HEK293 (cell line): ENCODE data around the gene LMBR1.

Source experiments
- BCL11A ChIP-seq: fragments of 450-650 bp; formaldehyde crosslinking; IDR thresholded peaks from 2 replicates; pipeline ENCODE4 v1.5.1; 2016; ENCODE audit warnings: low read depth, missing biosample characterization, missing genetic modification characterization
- GLI4 ChIP-seq: fragments of 450-650 bp; formaldehyde crosslinking; IDR thresholded peaks from 2 replicates; pipeline ENCODE4 v1.5.1; 2016; ENCODE audit warnings: missing biosample characterization, missing genetic modification characterization
- HOXA7 ChIP-seq: sonication (generic); formaldehyde crosslinking; IDR thresholded peaks from 2 replicates; pipeline ENCODE4 v1.8.1; 2022; ENCODE audit warnings: missing genetic modification reagents, borderline replicate concordance
- KLF1 ChIP-seq: fragments of 450-650 bp; formaldehyde crosslinking; IDR thresholded peaks from 2 replicates; pipeline ENCODE4 v1.5.1; 2016; ENCODE audit warnings: missing biosample characterization, missing genetic modification characterization
- KLF16 ChIP-seq: fragments of 450-650 bp; formaldehyde crosslinking; IDR thresholded peaks from 2 replicates; pipeline ENCODE4 v1.5.1; 2017; ENCODE audit warnings: missing biosample characterization, missing genetic modification characterization
- PRDM6 ChIP-seq: fragments of 450-650 bp; formaldehyde crosslinking; IDR thresholded peaks from 2 replicates; pipeline ENCODE4 v1.5.1; 2017; ENCODE audit warnings: missing biosample characterization, missing genetic modification characterization
- ZBTB26 ChIP-seq: fragments of 450-650 bp; formaldehyde crosslinking; optimal IDR thresholded peaks from 2 replicates; pipeline ENCODE3; 2016; ENCODE audit warnings: missing biosample characterization, mild to moderate bottlenecking, missing genetic modification characterization
- ZBTB49 ChIP-seq: fragments of 450-650 bp; formaldehyde crosslinking; IDR thresholded peaks from 2 replicates; pipeline ENCODE4 v1.5.1; 2016; ENCODE audit warnings: missing biosample characterization, missing genetic modification characterization, low read depth
- ZBTB6 ChIP-seq: fragments of 450-650 bp; formaldehyde crosslinking; IDR thresholded peaks from 2 replicates; pipeline ENCODE4 v1.5.1; 2017; ENCODE audit warnings: missing biosample characterization, missing genetic modification characterization
- ZNF10 ChIP-seq: fragments of 450-650 bp; formaldehyde crosslinking; IDR thresholded peaks from 2 replicates; pipeline ENCODE4 v1.5.1; 2017; ENCODE audit warnings: missing biosample characterization, missing genetic modification characterization
- ZNF121 ChIP-seq: fragments of 450-650 bp; formaldehyde crosslinking; IDR thresholded peaks from 2 replicates; pipeline ENCODE4 v1.5.1; 2016; ENCODE audit warnings: missing biosample characterization, missing genetic modification characterization
- ZNF148 ChIP-seq: fragments of 450-650 bp; formaldehyde crosslinking; IDR thresholded peaks from 2 replicates; pipeline ENCODE4 v1.5.0; 2017; ENCODE audit warnings: missing biosample characterization, missing genetic modification characterization, borderline replicate concordance
- ZNF157 ChIP-seq: fragments of 450-650 bp; formaldehyde crosslinking; IDR thresholded peaks from 2 replicates; pipeline ENCODE4 v1.5.1; 2016; ENCODE audit warnings: missing biosample characterization, missing genetic modification characterization
- ZNF239 ChIP-seq: fragments of 450-650 bp; formaldehyde crosslinking; IDR thresholded peaks from 2 replicates; pipeline ENCODE4 v1.5.1; 2016; ENCODE audit warnings: missing biosample characterization, missing genetic modification characterization
- ZNF302 ChIP-seq: fragments of 450-650 bp; formaldehyde crosslinking; IDR thresholded peaks from 2 replicates; pipeline ENCODE4 v1.5.1; 2016; ENCODE audit warnings: missing biosample characterization, missing genetic modification characterization, low read depth
- ZNF416 ChIP-seq: fragments of 450-650 bp; formaldehyde crosslinking; IDR thresholded peaks from 2 replicates; pipeline ENCODE4 v1.5.1; 2016; ENCODE audit warnings: missing biosample characterization, missing genetic modification characterization
- ZNF488 ChIP-seq: fragments of 450-650 bp; formaldehyde crosslinking; IDR thresholded peaks from 2 replicates; pipeline ENCODE4 v1.5.1; 2016; ENCODE audit warnings: missing biosample characterization, missing genetic modification characterization
- ZNF585B ChIP-seq: fragments of 450-650 bp; formaldehyde crosslinking; IDR thresholded peaks from 2 replicates; pipeline ENCODE4 v1.5.1; 2016; ENCODE audit warnings: missing biosample characterization, missing genetic modification characterization
- ZNF621 ChIP-seq: fragments of 450-650 bp; formaldehyde crosslinking; IDR thresholded peaks from 2 replicates; pipeline ENCODE4 v1.5.1; 2017; ENCODE audit warnings: missing biosample characterization, missing genetic modification characterization
- ZNF629 ChIP-seq: fragments of 450-650 bp; formaldehyde crosslinking; IDR thresholded peaks from 2 replicates; pipeline ENCODE4 v1.5.1; 2017; ENCODE audit warnings: missing biosample characterization, missing genetic modification characterization
- ZNF704 ChIP-seq: fragments of 450-650 bp; formaldehyde crosslinking; IDR thresholded peaks from 2 replicates; pipeline ENCODE4 v1.5.1; 2016; ENCODE audit warnings: missing biosample characterization, missing genetic modification characterization
- ZNF707 ChIP-seq: fragments of 450-650 bp; formaldehyde crosslinking; IDR thresholded peaks from 2 replicates; pipeline ENCODE4 v1.5.1; 2016; ENCODE audit warnings: missing biosample characterization, missing genetic modification characterization
- ZSCAN18 ChIP-seq: fragments of 450-650 bp; formaldehyde crosslinking; IDR thresholded peaks from 2 replicates; pipeline ENCODE4 v1.5.1; 2016; ENCODE audit warnings: missing biosample characterization, missing genetic modification characterization
- ZSCAN23 ChIP-seq: fragments of 450-650 bp; formaldehyde crosslinking; IDR thresholded peaks from 2 replicates; pipeline ENCODE4 v1.5.1; 2016; ENCODE audit warnings: missing biosample characterization, missing genetic modification characterization
- ZSCAN30 ChIP-seq: fragments of 450-650 bp; IDR thresholded peaks from 2 replicates; pipeline ENCODE4 v1.5.1; 2018; ENCODE audit warnings: missing biosample characterization, mild to moderate bottlenecking, missing genetic modification characterization, moderate library complexity
- ZSCAN4 ChIP-seq: fragments of 450-650 bp; formaldehyde crosslinking; IDR thresholded peaks from 2 replicates; pipeline ENCODE4 v1.5.1; 2017; ENCODE audit warnings: missing biosample characterization, missing genetic modification characterization

LMBR1 gene

GRCh38 chr7:156640257-156640948, 252.6 kb downstream of the LMBR1 start, which contains the start of gene RNF32 (continued):
- peak; percentile 95 for TF ChIP-seq ZBTB26 (tag by site-specific recombination)
- peak; percentile 78 for TF ChIP-seq KLF1 (tag by site-specific recombination)
- TF ChIP-seq ZNF10 (tag by site-specific recombination), result no peak
- TF ChIP-seq PRDM6, result no peak
- no peak for TF ChIP-seq ZSCAN18 (tag by site-specific recombination)
- TF ChIP-seq ZNF707 (tag by site-specific recombination), result no peak
- no peak for TF ChIP-seq ZNF621 (tag by site-specific recombination)
- TF ChIP-seq GLI4 (tag by site-specific recombination), result no peak
- TF ChIP-seq ZSCAN30 (tag by site-specific recombination), result no peak; the same call in none of the 2 replicates
- TF ChIP-seq BCL11A (tag by site-specific recombination), result no peak
- no peak for TF ChIP-seq ZBTB6 (tag by site-specific recombination)
- TF ChIP-seq ZNF629, result no peak
- no peak for TF ChIP-seq ZNF148 (tag by site-specific recombination)
- no peak for TF ChIP-seq ZNF585B (tag by site-specific recombination)
- no peak for TF ChIP-seq ZSCAN23
- TF ChIP-seq ZSCAN4 (tag by site-specific recombination), result no peak
- no peak for TF ChIP-seq ZNF488 (tag by site-specific recombination)
- TF ChIP-seq ZBTB49 (tag by site-specific recombination), result no peak
- TF ChIP-seq HOXA7 (CRISPR knock-in tag), result no peak
- TF ChIP-seq ZNF704, result no peak
- no peak for TF ChIP-seq ZNF239
- TF ChIP-seq ZNF121 (tag by site-specific recombination), result no peak
- no peak for TF ChIP-seq ZNF302 (tag by site-specific recombination)
- no peak for TF ChIP-seq ZNF416 (tag by site-specific recombination)
- TF ChIP-seq ZNF157, result no peak
- TF ChIP-seq KLF16, result peak; percentile 33
